GM19467 (cell line): Measurements from ENCODE around the gene NRXN3.
"Not testable (repeated sequence)": the region's sequence is repeated elsewhere in the genome, so short reads cannot be mapped to it uniquely, and the experiment has no call there.

Experiments
- ATAC-seq: cut with Tn5 transposase; IDR thresholded peaks from one replicate; pipeline ENCODE4 v1.9.1; 2021; ENCODE audit warnings: mild to moderate bottlenecking, moderate library complexity; ENCODE audit not compliant: unreplicated experiment

The NRXN3 gene

DNA sequence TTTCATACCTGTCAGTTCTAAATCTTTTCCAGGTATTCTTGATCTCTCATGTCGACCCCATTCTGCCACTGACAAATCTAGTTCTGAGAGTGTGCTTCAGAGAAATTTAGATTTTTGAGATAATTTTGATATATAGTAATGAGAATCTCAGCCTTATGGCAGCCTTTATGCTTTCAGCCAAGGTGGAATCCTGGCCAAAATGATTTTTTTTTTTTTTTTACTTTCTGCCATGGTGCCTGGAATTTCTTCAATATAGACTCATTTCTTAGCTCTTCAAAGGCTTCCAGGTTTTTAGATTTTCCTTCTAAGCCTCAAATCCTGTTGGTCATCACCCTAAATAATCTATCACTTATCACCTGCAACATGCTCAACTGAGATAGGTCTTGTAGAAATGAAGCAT is 926.6 kb downstream of the NRXN3 start:
- ATAC-seq: no peak

DNA sequence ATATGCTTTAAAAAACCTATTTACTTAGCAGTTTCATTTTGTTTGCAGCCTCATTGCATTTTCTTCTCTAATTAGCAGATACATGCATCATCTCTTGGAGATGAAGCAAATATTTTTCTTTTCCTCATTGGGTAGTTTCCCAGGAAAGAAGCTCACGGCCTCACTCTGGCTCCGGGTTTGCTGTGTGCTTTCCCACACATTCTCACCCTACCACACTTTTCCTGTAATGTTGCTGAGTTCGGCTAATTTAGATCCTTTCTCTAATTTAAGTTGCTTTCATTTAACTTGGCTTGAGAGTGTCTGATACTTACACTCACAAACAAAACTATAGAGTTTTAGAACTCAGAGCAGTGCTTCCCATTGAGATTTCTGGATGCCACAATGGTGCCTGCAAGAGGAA is 928.2 kb downstream of the NRXN3 start:
- ATAC-seq: no peak

DNA sequence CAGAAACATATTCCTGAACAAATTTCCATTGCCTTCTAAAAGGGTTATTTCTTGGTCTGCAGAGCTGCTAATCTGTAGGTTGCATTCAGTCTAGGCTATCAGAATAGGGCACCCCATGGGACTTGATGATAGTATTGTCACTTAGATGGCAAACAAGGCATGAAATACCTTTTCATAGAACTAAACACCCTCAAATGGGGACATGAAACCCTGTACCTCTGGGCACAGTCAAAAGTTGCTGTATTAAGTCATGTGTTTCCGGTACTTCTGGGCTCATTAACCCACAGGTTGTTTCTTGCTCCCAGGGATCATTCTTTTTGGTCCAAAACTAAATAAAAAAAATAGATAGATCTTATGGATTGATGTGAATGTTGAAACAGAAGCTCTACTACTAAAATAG is 930.4 kb downstream of the NRXN3 start:
- ATAC-seq: no peak

DNA sequence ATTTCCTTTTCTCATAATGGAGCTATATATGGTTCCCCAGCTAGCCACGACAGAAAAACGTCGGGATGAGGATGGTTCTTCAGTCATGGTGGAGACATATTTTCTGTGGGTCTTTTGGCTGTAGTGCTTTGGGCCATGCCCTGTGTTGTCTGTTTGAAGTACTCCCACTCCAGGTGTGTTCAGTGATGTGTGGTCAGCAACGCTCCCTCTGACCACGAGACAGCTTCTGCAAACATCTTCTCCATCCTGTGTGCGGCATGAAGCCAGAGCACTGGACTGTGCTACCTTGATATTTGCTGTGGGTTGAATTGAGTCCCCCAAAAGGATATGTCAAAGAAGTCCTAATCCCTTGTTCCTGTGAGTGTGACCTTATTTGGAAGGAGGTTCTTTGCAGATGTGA is 931.2 kb downstream of the NRXN3 start:
- ATAC-seq: no peak

DNA sequence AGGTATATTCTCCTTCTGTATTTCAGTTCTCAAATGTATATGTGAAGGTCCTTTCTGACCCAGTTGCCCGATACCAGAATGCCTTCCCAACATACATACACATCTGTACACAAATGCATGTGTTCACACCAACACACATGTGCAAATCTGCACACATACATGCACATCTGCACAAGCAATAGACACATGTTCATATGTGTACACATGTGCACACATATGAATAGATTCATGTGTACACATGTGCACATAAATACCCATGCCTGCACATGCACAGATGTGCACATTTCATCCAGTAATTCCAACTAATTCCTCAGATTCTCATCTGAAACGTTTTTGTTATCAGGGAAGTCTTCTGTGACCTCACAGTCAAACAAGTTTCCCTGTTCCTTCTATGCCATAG is 933.6 kb downstream of the NRXN3 start:
- no peak for ATAC-seq

DNA sequence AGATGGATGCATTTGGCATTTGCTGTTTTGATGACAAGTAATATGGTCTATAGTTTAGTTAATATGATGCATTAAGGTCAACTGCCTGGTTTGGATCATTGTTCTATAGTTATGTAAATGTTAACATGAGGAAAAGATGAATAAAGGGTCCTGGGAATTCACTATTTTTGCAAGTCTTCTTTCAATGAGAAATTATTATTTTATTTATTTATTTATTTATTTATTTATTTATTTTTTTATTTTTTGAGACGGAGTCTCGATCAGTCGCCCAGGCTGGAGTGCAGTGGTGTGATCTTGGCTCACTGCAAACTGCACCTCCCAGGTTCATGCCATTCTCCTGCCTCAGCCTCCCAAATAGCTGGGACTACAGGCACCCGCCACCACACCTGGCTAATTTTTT is 940.4 kb downstream of the NRXN3 start:
- ATAC-seq: not testable (repeated sequence)

DNA sequence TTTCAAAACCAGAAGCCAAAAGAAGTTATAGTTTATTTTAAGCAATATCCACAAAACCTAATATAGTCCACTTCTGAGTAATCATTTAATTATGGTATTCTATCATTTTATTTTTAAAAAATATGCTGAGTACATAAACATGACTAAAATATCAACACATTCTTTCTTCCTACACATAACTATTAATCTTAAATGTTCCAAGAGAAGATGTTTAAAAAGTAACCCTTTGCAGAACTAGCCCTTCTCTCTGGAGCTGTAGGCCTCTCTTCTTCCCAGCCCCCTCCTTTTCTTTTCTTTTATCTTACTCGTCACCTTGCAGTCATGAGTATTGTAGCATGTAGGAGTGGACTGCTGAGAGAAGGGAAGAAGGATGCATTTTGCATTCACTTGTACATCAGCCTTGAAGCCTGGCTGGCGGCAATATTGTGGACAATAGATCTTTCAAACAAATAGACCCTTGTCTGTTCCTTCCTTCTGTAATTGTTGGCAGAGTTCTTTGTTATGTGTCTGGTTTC is 941.9 kb downstream of the NRXN3 start:
- no peak for ATAC-seq

DNA sequence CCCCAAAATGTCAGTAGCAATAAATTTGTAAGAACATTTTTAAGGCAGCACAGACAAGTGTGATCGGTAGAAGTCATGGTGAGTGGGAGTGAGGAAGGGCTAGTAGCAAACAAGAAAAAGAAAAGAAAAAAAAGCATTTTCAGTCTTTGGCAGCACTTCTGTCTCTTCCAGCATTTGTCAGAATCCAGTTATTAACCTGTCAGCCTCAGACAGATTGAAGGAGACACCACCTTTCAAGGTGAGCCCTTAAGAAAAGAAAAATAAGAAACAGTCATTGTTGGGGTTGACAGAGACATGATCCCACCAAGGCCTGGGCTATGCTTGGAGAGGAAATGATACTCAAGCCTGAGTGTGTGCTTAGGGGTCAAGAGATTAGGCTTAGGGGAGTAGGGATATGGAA is 947.4 kb downstream of the NRXN3 start:
- no peak for ATAC-seq

DNA sequence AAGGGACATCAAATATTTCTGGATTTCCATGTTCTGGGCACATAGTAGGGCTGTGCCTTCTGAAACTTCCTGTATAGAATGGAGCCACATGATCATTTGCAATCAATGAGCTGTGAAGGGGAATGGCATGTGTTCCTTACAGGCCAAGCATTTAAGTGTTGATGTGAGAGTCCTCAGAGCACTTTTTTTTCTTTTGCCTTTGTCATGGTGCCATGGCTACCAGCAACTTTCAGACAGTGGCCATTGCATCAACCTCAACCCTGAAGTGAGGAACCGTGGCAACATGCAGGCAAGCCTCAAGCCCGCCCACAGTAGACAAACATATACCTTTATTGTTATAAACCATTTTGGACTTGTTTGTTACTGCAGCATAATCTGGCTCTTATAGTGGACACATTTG is 948.1 kb downstream of the NRXN3 start:
- no peak for ATAC-seq

DNA sequence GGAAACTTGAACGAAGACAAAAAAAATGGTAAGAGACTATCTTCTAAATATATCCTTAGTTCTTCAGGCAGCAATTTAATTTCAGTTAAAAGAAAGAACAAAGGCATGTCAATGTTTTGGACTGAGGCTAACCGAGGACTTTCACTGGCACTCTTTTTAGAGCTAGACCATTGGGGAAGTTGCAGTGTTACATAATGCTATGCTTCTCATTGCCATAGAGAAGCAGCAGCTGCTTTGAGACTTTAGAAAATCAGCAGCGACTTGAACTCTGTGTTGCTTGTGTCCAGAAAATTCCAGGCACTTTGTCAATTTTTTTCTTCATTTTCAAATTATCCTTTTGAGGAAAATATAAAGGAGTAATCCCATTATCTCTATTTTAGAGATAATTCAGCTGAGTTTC is 964.2 kb downstream of the NRXN3 start:
- no peak for ATAC-seq

DNA sequence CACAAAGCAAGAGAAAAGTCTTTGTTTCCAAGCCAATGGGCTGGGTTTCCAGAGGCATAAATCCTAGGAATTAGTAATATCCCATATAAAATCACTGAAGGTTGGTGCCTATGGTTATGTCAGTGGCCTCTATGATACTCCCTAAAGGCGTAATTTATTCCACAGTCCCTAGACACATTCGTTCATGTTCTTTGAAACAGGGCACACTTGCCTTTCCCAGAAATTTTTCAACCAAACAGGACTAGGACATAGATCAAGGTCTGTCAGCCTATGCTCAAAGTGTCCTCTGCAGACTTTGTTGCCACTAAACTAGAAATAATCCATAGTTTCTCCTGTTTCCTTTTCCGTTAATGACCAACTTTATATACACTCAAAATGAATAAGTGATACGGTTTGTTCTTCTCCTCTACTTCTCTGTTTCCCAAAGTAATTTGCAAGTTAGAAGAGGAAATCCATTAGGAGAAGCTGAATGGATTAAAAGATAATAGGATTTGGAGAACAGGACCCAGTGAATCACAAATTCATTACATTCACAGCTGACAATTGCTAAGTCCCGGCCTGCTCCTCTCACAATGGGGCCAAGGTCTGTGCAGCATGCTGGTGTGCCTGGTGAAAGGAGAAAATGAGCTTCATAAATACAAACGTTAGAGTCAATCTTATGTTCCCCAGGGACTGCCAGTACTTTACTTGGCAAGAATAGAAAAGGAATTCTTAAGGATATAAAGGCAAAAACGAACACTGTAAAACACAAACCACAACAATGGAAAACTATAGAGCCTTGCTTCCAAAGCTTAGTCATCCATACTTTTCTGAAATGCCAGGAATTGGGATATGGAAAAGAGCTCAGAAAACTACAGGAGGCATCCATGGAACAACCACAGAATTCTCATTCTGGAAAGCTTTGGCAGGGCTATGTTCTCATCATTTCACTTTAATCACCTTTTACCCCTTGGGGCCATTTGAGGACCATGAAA is 966.2 kb downstream of the NRXN3 start:
- no peak for ATAC-seq

DNA sequence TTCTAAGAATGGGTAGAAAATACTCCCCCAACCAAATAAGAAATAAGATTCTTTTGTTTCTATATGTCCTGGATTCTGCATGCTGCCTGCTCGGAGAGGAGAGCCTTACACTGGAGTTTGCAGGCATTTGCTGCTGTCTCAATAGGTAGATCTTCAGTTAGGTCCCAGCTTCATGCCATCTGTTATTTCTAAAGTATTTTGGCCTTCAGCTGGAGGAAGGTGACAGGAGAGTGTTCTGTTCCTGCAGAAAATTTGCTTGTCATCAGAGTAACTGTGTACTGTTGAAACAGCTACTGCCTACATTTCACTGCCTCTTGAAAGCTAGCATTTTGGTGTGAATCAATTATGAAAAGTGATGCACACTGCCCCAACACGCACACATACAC is 966.9 kb downstream of the NRXN3 start:
- no peak for ATAC-seq

DNA sequence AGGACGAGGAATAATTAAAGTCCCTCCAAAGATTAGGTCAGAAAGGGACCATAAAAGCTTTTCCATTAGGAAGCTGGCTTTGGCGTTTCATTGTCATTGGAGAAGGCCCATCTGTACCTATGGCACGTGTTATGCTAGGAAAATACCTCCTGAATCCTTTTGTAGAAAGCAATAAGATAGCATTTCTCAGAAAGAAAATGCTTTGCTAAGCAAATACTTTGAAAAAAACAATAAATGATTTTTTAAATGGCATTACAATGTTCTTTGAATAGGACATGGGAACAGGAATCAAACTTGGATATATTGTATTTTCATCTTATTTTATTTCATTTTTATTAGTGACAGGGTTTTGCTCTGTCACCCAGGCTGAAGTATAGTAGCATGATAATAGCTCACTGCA is 967.7 kb downstream of the NRXN3 start:
- no peak for ATAC-seq

DNA sequence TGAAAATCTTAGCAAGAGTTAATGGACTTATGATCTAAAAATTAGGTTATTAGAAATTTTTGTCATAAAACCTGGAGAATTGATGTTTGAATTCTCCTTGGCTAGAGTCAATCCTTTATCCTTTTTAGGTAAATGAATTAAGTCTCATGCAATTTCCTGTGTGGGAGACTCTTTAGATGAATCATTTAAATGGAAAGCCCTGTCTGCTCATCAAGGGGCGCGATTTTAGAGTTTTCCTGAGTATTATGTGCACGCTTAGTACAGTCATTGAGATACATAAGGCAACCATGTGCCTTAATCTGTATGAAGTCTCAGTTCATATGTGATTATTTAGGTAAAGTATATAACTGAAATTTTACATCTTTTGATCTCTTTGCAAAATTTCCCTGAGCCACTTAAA is 974.7 kb downstream of the NRXN3 start:
- ATAC-seq: no peak

DNA sequence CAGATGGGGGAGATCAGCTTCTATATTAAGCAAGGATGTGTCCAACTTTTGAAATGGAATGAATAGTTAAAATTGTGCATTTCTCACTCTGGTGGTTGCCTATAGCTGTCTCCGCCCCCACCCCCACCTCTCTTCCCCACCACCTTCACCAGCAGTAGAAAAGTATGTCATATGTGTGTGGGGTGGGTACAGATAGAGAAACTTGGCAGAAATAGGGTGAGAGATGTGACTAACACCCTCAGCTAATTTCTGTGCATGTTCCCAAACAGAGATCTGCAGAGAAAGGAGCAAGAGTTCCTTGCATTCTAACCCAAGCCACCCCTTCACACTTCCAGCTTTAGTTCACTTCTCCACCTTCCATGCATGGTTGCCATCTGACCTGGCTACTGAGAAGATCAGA is 980.1 kb downstream of the NRXN3 start:
- no peak for ATAC-seq

DNA sequence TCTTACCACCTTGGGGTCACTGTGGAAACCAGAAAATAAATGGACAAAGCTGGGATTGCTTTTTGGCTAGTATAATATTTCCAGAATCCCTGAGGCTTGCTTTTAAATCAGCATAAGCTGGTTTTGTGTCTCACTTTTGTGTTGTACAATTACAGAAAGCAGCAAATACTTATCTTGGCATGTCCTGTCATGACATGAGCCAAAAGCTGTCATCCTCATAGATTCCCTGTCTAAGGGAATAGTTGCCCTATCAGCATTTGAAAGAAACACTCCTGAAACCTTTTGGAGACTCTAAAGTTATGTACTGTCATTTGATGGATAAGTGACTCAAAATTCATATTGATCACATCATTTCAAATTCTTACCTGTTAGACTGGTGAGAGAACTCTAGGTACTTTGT is 987.2 kb downstream of the NRXN3 start:
- no peak for ATAC-seq

DNA sequence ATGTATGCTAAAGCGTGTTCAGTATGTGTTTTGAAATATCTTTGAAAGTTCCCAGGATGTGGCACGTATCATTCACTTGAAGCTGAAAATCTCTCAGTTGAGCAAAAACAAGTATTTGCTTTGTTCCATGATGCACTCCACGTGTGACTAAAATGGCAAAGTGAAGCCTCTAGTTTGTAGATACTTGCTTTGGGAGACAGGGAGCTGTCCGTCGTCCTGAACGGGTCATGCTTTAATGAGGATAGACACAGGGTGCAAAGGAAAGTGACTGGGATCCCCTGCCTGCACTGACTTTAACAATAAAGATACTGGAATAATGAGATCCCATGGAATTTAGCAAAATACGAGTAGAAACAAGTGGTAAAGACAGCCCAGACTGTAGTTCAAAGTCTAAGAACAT is 991.4 kb downstream of the NRXN3 start:
- ATAC-seq: no peak

DNA sequence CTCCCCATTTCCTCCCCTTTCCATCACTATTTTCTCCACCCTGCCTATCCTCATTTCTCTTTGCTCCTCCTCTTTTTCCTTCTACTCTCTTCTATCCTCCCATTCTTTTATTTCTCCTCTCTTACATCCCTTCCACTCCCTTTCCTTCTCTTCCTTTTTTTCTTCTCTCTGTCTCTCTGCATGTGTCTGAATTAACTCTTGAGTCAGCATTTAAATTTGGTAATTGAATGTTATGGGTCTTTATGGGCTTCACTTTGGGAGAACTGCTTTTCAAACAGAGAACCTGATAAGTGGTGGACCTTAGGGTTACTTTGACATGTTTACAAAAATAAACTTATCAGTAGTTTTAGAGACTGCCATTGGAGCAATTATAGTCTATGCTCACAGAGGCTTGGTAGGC is 992.7 kb downstream of the NRXN3 start:
- no peak for ATAC-seq

DNA sequence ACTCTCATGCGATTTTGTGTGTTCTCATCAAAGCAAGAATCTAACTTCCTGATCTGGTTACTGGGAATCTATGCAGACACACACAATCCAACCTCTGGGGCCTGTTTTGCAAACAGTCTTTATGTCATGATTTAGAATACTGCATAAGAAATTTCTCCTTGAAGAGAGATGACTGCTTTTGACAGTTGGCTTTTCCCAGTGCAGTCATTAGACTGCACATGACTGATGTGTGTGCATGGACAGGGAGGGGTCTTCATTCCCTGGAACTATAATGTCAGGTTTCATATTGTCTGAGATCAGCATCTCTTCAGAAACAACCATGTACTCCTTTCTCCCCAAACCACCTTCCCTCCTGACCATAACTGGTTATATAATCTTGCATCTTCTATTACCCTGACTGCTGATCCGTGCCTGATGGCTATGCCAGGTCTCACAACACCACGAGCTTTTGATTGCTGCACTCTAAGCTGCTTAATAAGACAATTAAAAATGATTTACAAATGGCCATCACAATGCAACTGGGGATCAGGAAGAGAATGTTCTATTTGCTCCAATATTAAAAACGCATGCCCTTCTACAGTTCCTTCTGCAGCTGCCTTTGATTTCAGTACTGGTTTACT is 995.4 kb downstream of the NRXN3 start:
- ATAC-seq: no peak

DNA sequence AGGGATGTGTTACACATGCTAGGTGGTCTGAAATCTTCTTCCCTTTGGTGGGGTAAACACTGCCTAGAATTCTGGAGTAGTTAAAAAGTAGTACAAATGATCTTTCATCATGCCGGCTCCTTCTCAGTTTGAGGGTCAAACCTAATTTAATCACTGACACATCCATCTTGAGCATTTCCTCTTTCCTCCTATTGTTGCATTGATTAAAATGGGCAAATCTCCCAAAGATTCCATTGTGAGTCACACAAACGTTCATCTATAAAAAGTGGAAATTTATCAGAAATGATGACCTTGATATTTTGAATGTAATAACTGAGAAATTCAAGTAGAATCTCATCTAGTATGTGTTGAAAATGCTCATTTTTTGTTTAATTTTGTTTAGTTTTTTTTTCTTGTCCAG is 996.0 kb downstream of the NRXN3 start:
- no peak for ATAC-seq

DNA sequence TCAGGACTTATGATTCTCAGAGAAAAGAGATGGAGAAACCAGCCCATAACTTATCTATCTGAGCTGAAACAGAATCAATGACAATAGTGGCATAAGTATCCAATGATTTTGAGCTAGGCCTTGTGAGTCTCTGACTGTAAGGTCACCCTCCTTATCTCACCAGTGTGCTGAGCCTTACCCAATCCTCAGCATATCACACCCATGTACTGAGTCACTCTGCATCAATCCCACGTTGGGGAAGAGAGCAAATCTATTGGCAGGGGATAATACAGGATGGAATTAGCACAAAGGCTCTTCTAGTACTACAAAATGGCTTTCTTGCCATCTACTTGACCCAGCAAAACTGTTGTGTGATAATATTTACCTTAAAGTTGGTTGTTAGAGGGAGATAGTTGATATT is 997.8 kb downstream of the NRXN3 start:
- ATAC-seq: no peak

DNA sequence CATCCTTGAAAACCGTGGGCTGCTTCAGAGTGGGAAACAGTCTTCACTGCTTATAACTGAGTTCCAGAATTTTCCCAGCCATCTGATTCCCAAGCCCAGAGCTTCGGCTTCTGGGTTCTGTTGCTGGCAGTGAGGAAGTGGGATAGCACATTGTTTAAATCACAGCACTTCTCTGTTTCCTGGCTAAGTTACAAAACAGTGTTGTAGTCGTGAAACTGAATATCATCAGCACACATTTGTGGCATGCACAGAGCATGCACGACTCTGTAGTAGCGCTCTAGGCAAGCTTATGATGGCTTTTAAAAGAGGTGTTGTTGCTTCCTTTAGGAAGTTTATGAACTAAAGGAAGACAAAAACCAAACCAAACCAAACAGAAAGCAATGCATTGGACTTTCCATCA is 1005.5 kb downstream of the NRXN3 start:
- ATAC-seq: no peak
